Natural killer cell (primary cell): ENCODE data around the gene CASK. TPM values are rescaled to one million over a fixed set of nuclear protein-coding genes. Genes with fewer than 3 reads are reported as not detected.
A peak's percentile ranks its signal among the peaks of the same experiment; 100 is the strongest.

Experiments
- ATAC-seq, 3 donors: fragments of 150-1000 bp in 2 of 3; fragments of 200-7000 bp in 1 of 3; cut with Tn5 transposase; 1 replicate in 1 of 3; 2 replicates in 2 of 3; pipeline ENCODE4 v1.10.0; 2021; ENCODE audit warnings: mild to moderate bottlenecking in 2 of 3, moderate library complexity in 2 of 3
- DNase-seq, 2 donors: peaks; one replicate each; pipeline versions ENCODE4 v3.0.0 to v3.0.0-alpha.2; 2013 to 2021; ENCODE audit warnings: mixed read lengths in 1 of 2
- H3K27ac ChIP-seq: one replicate; pipeline ENCODE4 v1.5.1; 2013; ENCODE audit warnings: mild to moderate bottlenecking, low read length
- H3K27me3 ChIP-seq: one replicate; pipeline ENCODE4 v1.6.1; 2013; ENCODE audit warnings: low read length; ENCODE audit not compliant: control insufficient read depth, insufficient read depth
- H3K36me3 ChIP-seq: one replicate; pipeline ENCODE4 v1.6.1; 2013; ENCODE audit warnings: low read length; ENCODE audit not compliant: control insufficient read depth, insufficient read depth
- H3K4me1 ChIP-seq: one replicate; pipeline ENCODE4 v1.6.1; 2013; ENCODE audit warnings: low read length; ENCODE audit not compliant: control insufficient read depth, insufficient read depth
- H3K4me3 ChIP-seq: one replicate; pipeline ENCODE4 v1.5.1; 2013; ENCODE audit warnings: low read length
- H3K9me3 ChIP-seq: one replicate; pipeline ENCODE4 v1.6.1; 2013; ENCODE audit warnings: low read length; ENCODE audit not compliant: control insufficient read depth, insufficient read depth
- H3K27ac Mint-ChIP-seq, 2 donors: one replicate each; pipeline ENCODE4 v1.8.0; 2022; ENCODE audit warnings: mild to moderate bottlenecking in 2 of 2, mixed read lengths in 2 of 2, moderate library complexity in 1 of 2
- H3K27me3 Mint-ChIP-seq, 2 donors: one replicate each; pipeline ENCODE4 v1.8.0; 2022; ENCODE audit warnings: low read depth in 2 of 2, mixed read lengths in 2 of 2
- H3K36me3 Mint-ChIP-seq: one replicate; pipeline ENCODE4 v1.8.0; 2022; ENCODE audit warnings: mixed read lengths
- H3K4me1 Mint-ChIP-seq, 2 donors: one replicate each; pipeline ENCODE4 v1.8.0; 2022; ENCODE audit warnings: mixed read lengths in 2 of 2
- H3K4me3 Mint-ChIP-seq: one replicate; pipeline ENCODE4 v1.8.0; 2022; ENCODE audit warnings: mild to moderate bottlenecking, moderate library complexity, mixed read lengths
- H3K9me3 Mint-ChIP-seq, 2 donors: one replicate each; pipeline ENCODE4 v1.8.0; 2022; ENCODE audit warnings: mixed read lengths in 2 of 2
- CTCF ChIP-seq: fragments of 200-600 bp; IDR thresholded peaks from one replicate; pipeline ENCODE4 v1.8.0; 2022; ENCODE audit warnings: antibody characterized with exemption
- WGBS: methylation state at CpG from one replicate; pipeline ENCODE4 v1.1.7; 2013; ENCODE audit warnings: missing lambda C conversion rate; ENCODE audit not compliant: insufficient coverage; 5-methylcytosine and 5-hydroxymethylcytosine counted together
- intact Hi-C: fragments of 100-400 bp; cut with micrococcal nuclease; formaldehyde crosslinking; loops from one replicate; pipeline ENCODE4 v1.14.2; 2022
- total RNA-seq, 4 donors: library from RNA; stranded (reverse); fragments of 120-200 nt in 1 of 4; gene quantifications; one replicate each; pipeline versions ENCODE4 v1.2.3 to v1.2.4, GENCODE V29; 2013 to 2022

CASK gene
- total RNA-seq, 3 donors from 2014 or later (not counting 1 experiment from before 2014, with no cell fraction given) = 23.5 to 27.9 (median 25.6) TPM

GRCh38 chrX:41875142-41875541 is 48.2 kb downstream of the CASK start:
- no peaks in the 10 kb centered on the region for H3K9me3 ChIP-seq
- Mint-ChIP-seq H3K4me3 (no peak overlapping the region), H3K4me1 (peaks cover 3 to 14% of the 10 kb centered on the region in 2 donors), H3K36me3 (no peaks in the 10 kb centered on the region), H3K27ac (no peak overlapping the region), H3K9me3 (no peaks in the 10 kb centered on the region), H3K27me3 (no peaks in the 10 kb centered on the region)
- H3K4me3 ChIP-seq = no peak overlapping the region
- no peaks in the 10 kb centered on the region for H3K27me3 ChIP-seq
- no peak for TF ChIP-seq CTCF
- no peak overlapping the region for H3K27ac ChIP-seq
- intact Hi-C loops = no loop called here
- ATAC-seq (no peak), DNase-seq (no peak)
- peaks cover 3% of the 10 kb centered on the region for H3K4me1 ChIP-seq
- H3K36me3 ChIP-seq = no peaks in the 10 kb centered on the region
- 92% methylated on average over 1 of the region's 1 CpG for WGBS

DNA sequence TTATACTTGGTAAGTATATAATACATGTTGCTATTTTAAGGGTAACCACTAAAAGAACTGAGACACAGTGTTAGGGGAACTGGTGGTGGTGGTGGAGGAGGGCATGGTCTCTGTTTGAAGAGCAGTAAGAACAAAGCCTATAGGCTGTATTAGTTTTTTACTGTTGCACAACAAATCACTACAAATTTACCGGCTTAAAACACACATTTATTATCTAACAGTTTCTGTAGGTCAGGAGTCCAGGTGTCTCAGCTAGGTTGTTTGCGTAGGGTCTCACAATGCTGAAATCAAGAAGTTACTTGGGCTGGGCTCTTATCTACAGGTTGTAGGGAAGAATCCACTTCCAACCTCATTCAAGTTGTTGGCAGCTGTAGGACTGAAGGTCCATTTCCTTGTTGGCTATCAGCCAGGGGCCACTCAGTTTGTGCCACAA is 52.6 kb downstream of the CASK start:
- no peaks in the 10 kb centered on the region for H3K27me3 ChIP-seq
- WGBS = 100% methylated on average over 1 of the region's 2 CpGs
- TF ChIP-seq CTCF = no peak
- H3K9me3 ChIP-seq = no peaks in the 10 kb centered on the region
- no peak overlapping the region for H3K27ac ChIP-seq
- Mint-ChIP-seq H3K27ac (no peak overlapping the region), H3K4me3 (no peak overlapping the region), H3K27me3 (no peaks in the 10 kb centered on the region), H3K9me3 (no peaks in the 10 kb centered on the region), H3K36me3 (no peaks in the 10 kb centered on the region), H3K4me1 (peaks cover 18% of the 10 kb centered on the region in 2 donors)
- intact Hi-C loops = no loop called here
- peak in 1 of 3 donors; percentile 40 for ATAC-seq
- H3K36me3 ChIP-seq = no peaks in the 10 kb centered on the region
- H3K4me3 ChIP-seq = no peak overlapping the region
- peaks cover 3% of the 10 kb centered on the region for H3K4me1 ChIP-seq
- DNase-seq = peak in 1 of 2 donors; percentile 2

GRCh38 chrX:41868392-41868977 is 54.9 kb downstream of the CASK start:
- WGBS = 53% methylated on average over 3 of the region's 3 CpGs
- Histone ChIP-seq H3K36me3 (no peaks in the 10 kb centered on the region), H3K9me3 (no peaks in the 10 kb centered on the region), H3K27me3 (no peaks in the 10 kb centered on the region), H3K4me1 (peaks cover 3% of the 10 kb centered on the region), H3K4me3 (no peak overlapping the region), H3K27ac (no peak overlapping the region)
- H3K4me1 Mint-ChIP-seq = peaks cover 21 to 26% of the 10 kb centered on the region in 2 donors
- no peaks in the 10 kb centered on the region for H3K36me3 Mint-ChIP-seq
- H3K9me3 Mint-ChIP-seq = no peaks in the 10 kb centered on the region
- H3K27me3 Mint-ChIP-seq = no peaks in the 10 kb centered on the region
- intact Hi-C loops = no loop called here
- DNase-seq (peak in 1 of 2 donors; percentile 27), ATAC-seq (peak in 1 of 3 donors; percentile 44)
- no peak for TF ChIP-seq CTCF
- H3K27ac Mint-ChIP-seq = no peak overlapping the region
- H3K4me3 Mint-ChIP-seq = no peak overlapping the region
